Activated T-cell treated with anti-CD3 and anti-CD28 coated beads for 24 hours (primary cell): ENCODE data around the gene SEMA4F.

Source experiments
- DNase-seq: peaks from one replicate; pipeline ENCODE4 v3.0.0-alpha.2; 2020; ENCODE audit warnings: low read depth

Gene SEMA4F

GRCh38 chr2:74706741-74707140 lies 52.7 kb downstream of the SEMA4F start:
- no peak for DNase-seq

DNA sequence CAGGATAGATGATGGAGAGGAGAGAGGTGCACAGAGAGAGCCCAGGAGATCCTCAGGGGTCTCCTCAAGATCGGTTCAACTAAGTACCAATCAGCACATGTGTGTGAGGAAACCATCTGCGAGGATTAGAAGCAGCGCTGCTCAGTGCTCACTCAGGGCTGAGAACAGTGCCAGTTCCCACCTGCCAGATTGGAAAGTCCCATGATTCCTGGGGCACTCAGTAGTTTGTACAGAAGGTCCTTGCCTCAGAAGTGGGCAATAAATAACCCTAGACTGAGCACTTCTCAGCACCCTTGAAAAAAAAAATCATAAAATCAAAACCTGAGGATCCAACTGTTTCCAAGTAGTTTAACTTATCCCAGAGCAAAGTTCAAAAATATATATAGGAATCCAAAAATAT lies 53.8 kb downstream of the SEMA4F start:
- no peak for DNase-seq

DNA sequence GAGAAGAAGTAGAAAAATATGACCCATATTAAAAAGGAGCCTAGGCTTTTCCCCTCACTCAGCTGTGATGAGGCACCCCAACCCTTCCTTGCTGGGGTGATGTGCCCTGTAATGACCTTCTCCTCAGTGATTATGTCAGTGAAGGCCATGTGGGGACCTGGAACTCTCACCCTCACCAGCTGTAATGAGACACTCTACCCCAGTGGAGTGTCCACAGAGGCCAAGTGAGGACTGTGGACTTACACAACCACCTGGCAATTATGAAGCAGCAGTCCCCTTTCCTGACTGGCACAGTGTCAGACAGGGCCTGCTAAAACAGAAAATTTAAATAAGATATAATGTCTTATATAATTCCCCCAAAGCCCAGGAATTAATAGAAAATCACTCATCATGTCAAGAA lies 54.2 kb downstream of the SEMA4F start:
- DNase-seq, result no peak

DNA sequence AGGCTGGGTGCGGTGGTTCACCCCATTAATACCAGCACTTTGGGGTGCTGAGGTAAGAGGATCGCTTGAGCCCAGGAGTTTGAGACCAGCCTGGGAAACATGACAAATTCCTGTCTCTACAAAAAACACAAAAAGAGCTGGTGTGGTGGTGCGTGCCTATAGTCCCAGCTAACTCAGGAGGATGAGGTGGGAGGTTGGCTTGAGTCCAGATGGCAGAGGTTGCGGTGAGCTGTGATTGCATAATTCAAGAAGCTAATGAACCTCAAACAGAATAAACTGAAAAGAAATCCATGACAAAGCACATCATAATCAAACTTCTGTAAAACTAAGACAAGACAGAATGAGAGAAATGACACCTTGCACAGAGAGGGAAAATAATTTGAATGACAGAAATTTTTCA lies 54.8 kb downstream of the SEMA4F start:
- DNase-seq, result no peak

GRCh38 chr2:74712223-74713053 lies 58.4 kb downstream of the SEMA4F start:
- DNase-seq, result no peak

DNA sequence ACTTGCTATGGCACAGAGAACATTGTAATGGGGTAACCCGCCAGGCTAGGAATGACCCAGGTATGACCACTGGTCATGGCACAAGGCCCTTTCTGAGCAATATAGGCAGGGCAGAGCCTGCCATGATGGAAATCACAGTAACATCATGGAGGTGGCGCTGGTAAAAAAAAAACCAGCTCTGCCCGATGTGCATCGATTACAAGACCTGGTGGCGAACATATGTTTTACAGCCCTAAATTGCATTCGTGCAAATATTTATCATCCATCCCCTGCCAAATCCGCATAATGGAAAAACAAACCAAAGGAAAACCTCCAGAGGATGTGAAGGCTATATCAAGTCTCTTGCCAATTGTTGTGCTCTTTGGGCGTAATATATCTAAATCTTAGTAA lies 60.6 kb downstream of the SEMA4F start:
- no peak for DNase-seq

GRCh38 chr2:74715081-74715791 lies 61.2 kb downstream of the SEMA4F start:
- peak; percentile 70 for DNase-seq

- DNase-seq, result no peak
Measured at GRCh38 chr2:74715880-74716279, 61.8 kb downstream of the SEMA4F start.

GRCh38 chr2:74719066-74719465 lies 65.0 kb downstream of the SEMA4F start:
- DNase-seq, result no peak

- no peak for DNase-seq
Measured at GRCh38 chr2:74721316-74721715, 67.3 kb downstream of the SEMA4F start.

GRCh38 chr2:74724496-74724895 lies 70.4 kb downstream of the SEMA4F start:
- DNase-seq, result no peak

- DNase-seq, result no peak
Measured at GRCh38 chr2:74725287-74725686, 71.2 kb downstream of the SEMA4F start.

DNA sequence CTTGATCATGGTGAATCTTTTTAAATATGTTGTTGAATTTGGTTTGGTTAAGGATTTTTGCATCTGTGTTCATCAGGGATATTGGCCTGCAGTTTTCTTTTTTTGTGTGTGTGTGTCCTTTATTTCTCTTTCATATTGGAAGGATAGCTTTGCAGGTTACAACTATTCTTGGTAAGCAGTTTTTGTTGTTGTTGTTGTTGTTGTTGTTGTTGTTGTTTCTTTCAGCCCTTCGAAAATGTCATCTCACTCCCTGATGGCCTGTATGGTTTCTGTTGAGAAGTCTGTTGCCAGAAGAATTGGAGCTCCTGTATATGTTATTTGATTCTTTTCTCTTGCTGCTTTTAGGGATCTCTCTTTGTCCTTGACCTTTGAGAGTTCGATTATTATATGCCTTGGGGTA lies 74.8 kb downstream of the SEMA4F start:
- DNase-seq, result no peak

GRCh38 chr2:74730530-74730929 lies 76.5 kb downstream of the SEMA4F start:
- no peak for DNase-seq
